ENCODE results near the gene XAGE5.
"Not testable (repeated sequence)": the region's sequence is repeated elsewhere in the genome, so short reads cannot be mapped to it uniquely, and the experiment has no call there.

Gene XAGE5, protein sequence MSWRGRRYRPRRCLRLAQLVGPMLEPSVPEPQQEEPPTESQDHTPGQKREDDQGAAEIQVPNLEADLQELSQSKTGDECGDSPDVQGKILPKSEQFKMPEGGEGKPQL

DNA sequence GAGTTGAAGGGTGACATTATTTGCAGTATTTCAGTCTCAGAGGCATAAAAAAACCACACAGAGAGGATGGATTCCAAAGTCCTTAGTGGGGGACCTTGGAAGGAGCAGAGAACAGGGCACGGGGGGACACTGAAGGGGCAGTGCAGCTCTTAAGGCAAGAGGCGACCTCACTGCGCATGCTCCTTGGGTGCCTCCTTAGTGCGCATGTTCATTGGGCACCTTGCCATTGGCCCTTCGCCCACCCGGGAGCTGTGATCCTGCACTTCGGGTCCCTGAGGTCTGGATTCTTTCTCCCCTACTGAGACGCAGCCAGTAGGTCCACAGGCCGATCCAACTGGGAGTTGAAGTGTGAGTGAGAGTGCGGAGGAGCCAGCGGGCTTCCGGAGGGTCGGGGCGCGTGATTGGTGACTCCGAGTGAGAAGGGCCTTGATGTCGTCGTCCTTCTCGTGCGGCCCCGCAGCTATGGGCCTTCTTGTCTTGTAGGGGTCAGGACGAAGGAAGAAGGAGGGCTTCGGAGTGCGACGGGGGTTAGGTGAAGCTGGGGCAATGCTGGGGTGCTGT is at the start of gene XAGE5:
Gene XAGE5, plus strand, starts transcription at position 223 of the 561 bp plus-strand sequence. CDS start 1,280 bp downstream, outside the sequence.
- no peak for DNase-seq

DNA sequence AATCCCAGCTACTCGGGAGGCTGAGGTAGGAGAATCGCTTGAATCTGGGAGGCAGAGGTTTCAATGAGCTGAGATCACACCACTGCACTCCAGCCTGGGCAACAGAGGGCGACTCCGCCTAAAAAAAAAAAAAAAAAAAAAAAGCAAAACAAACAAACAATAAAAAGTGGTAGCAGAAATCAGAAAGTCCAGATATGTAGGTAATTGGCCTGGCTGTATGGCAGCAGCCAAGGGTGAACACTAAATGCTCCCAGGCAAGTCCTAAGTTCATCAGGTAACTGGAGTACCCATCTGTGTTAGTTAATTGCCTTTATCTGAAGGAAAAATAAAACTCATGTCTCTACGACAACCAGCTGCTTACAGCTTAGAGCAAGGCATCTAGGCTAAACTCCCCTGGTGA is 45.1 kb upstream of the XAGE5 start:
- DNase-seq, result not testable (repeated sequence)

DNA sequence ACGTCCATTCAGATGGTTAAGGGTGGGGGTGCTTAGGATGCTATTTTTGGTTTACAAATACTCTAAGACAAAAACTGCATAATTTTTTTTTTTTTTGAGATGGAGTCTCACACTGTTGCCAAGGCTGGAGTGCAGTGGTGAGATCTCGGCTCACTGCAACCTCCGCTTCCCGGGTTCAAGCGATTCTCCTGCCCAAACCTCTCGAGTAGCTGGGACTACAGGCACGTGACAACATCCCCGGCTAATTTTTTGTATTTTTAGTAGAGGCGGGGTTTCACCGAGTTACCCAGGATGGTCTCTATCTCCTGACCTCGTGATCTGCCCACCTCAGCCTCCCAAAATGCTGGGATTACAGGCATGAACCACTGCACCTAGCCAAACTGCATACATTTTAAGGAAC is 37.6 kb upstream of the XAGE5 start:
- not testable (repeated sequence) for DNase-seq

DNA sequence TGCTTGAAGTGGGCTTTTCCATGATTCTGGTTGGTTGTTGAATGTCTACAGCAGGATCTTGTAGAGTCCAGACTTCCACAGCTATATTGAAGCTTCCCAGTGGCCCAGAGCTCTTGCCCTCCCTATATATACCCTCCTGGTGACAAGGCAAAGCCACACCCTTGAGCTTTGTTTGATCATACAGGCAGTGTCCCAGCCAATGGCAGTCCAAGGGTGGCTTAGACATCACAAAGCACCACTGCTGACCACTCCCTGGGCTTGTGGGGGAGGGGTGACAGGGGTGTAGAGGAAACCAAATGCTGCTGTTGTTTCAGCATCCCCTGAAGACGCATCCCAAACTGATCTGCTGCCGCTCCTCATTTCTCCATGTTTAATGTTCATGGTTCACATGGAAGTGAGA is 13.8 kb upstream of the XAGE5 start, which contains the start of gene SPANXN5:
Gene SPANXN5, minus strand, starts transcription at position 101 of the 400 bp plus-strand sequence. Its CDS starts 79 bp downstream, at position 22.
- DNase-seq, result not testable (repeated sequence)

DNA sequence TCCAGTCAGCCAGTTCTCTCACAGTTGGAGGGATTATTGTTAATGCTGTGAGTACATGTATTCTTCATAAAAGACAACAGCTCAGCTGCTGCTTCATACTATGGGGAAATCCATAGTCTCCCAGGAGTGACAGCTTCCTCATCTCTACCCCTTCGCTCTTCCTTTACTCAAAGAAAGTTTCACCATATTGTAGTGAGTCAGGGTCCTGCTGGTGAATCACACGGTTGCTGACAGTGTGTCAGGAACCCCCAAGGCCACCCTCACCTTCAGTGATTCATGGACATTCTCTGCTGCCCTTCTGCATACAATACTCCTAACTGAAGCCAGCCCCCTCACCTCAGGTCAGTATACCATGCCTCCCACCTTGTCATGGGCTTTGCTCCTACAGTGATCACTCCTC is 6.2 kb upstream of the XAGE5 start:
- DNase-seq, result not testable (repeated sequence)

DNA sequence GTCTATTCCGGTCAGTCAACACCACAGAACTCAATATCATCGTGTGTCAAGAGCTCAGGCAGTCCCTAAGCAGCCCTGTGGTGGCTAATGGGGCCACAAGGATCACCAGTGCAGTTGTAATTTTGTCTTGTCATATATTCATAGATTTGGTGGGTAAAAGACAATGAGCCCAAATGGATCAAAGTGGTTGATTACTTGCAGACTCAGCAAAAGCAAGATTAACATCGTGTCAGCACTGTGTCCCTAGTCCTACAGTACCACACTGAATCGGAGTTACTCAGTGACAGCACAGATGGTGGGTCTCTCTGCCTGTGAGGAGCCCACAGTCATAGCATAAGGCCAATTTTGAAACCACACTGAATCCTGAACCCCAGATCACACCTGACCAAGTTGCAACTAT is 8.7 kb downstream of the XAGE5 start:
- DNase-seq, result no peak

DNA sequence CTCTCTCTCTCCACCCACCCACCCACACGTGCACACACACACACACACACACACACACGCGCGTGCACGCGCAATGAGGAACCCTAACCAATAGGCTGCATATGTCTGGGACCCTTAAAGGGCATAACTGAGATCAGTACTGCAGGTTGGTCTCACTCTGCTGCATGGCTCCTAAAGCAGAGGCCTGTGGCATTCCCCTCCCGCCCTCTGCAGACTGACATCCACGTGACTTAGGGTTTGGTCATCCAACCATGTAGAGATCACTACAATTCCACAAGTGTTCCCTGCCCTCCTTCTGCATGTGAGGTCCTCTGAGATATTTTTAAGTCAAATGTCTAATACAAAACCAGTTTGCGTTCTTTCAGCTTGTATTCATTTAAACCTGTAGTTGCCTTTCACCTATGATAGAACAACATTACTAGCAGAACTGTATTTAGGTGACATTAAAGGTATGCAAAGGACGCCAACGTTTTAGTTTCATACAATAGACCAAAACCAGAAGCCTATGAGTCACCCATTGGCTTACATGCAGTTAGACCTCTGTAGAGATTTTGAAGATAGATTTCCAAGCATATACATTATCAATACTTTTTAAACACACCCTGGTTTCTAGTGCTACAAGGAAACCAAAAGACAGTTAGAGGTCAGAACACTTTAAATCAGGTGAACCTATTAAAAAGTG is 10.1 kb downstream of the XAGE5 start:
- DNase-seq, result no peak

DNA sequence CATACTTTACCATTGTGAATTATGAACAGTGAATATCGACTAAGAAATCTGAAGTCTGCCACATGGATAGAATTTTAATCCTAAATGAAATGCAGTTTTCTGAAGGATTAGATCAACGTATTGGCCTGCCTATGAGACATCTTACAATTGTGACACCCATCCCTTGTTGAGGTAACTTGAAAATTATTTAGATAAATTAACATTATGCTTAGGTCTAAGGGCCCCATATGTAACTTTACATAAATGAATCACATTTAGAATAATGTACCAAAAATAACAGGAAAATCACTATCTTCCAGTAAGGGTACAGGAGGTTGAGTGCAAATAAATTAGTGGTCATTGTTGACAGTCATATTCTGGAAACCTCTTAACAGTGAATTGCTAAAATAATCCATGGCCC is 13.5 kb downstream of the XAGE5 start:
- no peak for DNase-seq

DNA sequence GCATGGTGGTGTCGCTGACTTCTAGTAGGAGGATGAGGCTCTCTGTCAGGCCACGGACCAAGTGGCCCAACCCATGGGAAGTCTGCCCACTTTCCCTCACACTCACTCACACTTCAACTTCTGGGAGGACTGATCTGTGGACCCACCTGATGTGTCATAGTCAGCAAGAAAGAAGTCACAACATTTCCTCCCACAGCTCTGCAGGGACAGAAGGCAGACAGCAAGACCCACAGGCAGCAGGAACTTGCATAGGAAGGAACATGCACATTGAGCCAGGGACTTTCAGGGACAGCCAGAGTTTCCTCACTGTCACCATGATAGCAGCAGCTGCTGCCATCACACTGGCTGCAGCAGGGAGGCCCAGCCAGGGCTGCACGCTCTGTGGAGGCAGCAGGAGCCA is 19.5 kb downstream of the XAGE5 start:
- no peak for DNase-seq

DNA sequence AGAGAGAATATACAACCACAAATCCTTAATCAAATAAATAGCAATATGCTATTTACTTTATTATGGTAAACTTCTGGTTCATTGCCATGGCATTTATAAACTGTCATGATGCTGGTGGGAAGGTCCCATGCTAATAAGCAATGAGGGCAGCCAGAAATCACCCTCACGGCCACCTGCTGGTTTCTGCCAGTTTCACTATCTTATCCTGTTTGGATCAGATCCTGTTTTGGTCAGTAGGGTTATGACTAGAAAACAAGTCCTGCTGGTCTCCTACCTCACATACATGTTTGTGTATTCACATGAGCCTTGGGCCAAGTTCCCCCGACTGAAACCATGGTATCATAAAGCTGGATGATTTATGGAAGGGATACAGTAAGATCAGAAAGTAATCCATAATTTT is 28.1 kb downstream of the XAGE5 start:
- no peak for DNase-seq

DNA sequence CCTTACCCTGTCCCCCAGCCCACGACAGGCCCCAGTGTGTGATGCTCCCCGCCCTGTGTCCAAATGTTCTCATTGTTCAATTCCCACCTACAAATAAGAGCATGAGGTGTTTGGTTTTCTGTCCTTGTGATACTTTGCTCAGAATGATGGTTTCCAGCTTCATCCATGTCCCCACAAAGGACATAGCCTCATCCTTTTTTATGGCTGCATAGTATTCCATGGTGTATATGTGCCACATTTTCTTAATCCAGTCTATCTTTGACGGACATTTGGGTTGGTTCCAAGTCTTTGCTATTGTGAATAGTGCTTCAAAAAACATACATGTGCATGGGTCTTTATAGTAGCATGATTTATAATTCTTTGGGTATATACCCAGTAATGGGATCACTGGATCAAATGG is 32.5 kb downstream of the XAGE5 start:
- not testable (repeated sequence) for DNase-seq

DNA sequence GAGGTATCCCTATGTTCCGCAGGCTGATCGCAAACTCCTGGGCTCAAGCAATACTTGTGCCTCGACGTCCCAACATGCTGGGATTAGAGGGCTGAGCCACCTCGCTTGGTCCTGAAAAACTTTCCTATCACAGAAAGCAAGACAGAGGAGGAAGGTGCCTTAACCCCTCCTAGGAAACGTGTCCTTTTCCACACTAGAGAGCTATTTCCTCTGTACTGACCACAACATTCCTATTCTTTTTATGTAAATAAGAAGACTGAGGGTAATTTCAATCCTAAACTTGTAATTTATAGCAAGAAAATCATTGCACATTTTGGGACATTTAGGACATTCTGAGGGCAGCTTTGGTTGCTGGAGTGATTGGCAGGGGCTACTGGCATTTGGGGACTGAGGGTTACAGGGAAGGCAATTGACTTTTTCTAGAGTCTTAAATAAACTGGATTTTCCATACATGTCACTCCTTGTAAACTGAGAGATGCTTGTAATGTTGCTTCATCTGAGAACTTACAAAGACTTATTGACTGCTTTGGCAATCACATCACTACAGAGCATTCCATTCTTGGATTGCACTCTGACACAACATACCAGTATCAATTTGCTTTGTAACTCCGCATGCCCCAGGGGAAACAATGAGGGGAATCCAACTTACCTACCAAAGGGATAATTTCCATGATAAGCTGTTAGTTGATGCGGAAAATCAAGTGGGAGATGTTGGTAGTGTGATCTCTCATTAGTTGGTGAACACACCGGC is 41.2 kb downstream of the XAGE5 start:
- no peak for DNase-seq

DNA sequence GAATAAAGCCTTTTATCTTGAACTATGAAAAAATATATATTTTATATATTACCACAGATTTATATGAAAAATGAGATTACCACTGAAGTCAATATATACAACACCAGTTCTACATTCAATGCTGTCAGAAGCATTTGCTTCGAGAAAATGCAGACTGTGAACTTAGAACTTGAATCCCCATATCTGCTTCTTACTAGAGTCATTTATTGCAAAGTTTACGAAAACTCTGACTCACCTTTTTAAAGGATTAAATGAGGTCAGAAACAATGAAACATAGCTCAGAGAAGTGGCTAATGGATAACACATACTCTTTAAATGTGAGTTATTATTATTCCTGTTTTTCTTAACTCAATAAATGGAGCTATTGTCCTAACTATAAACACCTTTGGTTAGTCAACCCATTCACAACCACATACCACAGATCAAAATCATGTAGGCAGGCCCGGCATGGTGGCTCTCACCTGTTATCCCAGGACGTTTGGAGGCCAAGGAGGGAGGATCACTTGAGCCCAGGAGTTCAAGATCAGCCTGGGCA is 46.0 kb downstream of the XAGE5 start:
- not testable (repeated sequence) for DNase-seq

DNA sequence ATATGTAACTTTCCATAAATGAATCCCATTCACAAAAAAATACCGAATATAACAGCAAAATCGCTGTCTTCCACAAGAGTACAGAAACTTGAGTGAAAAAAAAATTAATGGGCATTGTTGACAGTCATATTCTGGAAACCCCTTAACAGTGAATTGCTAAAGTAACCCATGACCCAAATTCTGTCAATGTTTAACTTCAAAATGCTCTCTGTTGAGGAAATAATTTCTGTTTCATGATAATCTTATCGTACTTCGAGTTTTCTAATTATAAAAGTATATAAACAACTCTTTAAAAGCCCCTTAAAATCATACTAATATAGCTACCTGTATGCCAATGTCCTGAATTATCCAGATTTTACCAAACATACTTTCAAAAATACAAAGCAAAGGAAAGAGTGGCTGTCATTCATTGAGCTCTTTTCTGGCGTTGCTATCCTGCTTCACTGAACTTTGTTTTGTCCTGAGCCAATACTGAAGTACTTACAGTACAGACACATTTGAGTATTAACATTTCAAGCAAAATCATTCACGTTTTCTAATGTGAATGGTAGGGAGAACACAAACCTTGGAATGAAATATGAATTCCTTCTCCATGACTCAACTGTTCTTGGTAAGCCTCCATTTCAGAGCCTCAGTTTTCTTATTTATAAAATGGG is 54.4 kb downstream of the XAGE5 start:
- no peak for DNase-seq

Measured in stimulated activated CD4-positive, alpha-beta T cell treated with anti-CD3 and anti-CD28 coated beads, Interleukin-4, amount 100 ng/mL, for 1 hour (primary cell).